ENCODE results near the gene CENPB.

Gene CENPB

DNA sequence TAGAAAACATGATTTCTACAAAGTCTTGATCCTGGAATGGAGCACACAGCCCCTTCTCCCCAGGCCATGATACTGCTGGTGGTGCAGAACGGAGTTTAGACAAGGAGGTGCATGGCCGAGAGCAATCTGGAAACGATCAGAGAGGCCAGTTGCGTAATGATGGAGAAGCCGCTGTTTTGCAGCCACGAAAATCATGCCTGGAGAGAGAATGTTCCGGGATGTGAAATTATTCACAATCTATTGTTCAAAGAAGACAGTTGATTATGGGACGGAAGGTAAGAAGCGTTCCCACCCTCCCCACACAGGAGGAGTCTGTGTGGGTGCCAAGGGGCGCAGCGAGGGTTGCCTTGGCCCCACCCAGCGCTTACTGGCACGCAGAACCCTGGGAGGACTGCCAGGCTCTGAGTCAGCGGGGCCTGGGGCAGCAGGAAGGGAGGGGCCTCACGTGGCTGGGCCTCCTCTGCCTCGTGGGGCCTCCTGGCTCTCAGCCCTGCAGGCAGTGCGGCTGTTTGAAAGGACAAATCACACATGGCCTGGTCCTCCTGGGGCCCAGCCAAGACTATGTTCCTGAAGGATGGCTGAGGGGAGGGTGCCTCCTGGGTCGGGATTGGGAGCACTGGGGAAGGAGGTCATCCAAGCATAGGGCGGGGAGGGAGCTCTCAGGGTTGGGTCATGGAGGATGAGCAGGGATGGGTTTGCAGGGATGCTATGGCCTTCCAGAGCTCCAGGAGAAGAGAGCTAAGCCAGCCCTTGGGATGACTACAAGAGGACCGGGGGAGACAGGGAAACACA lies 25.1 kb upstream of the CENPB start:
- Histone ChIP-seq H3K27me3 (replicated peaks; ENCODE audit: control insufficient read depth, insufficient read depth, low read length, poor library complexity, severe bottlenecking) (no peaks in the 10 kb centered on the region), H3K36me3 (ENCODE audit: control insufficient read depth, insufficient read depth, low read length) (no peaks in the 10 kb centered on the region), H3K4me1 (ENCODE audit: control insufficient read depth, insufficient read depth, low read length, poor library complexity, severe bottlenecking) (peaks cover 74% of the 10 kb centered on the region), H3K9me3 (ENCODE audit: control insufficient read depth, low read length) (no peaks in the 10 kb centered on the region), H3K27ac (ENCODE audit: insufficient read depth, low read length, poor library complexity, severe bottlenecking) (peak overlapping the region; percentile 95), H3K4me3 (ENCODE audit: insufficient read depth, low read depth, low read length, poor library complexity, severe bottlenecking) (peak overlapping the region; percentile 44)
- peak; percentile 85 to 93 (median 87) for DNase-seq

DNA sequence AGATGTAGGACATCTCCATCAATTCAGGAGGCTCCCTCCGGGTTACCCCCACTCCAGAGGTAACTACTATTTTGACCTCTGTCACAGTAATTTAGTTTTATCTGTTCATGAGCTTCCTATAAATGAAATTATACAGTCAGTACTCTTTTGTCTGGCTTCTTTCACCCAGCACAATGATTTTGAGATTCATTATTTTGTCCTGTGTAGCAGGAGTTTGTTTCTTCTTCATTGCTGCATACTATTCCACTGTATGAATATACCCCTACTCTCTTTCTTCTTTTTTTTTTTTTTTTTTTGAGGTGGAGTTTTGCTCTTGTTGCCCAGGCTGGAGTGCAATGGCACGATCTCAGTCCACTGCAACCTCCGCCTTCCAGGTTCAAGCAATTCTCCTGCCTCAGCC lies 22.0 kb upstream of the CENPB start:
- no peaks in the 10 kb centered on the region for H3K9me3 ChIP-seq (ENCODE audit: control insufficient read depth, low read length)
- H3K36me3 ChIP-seq (ENCODE audit: control insufficient read depth, insufficient read depth, low read length): peaks cover 27% of the 10 kb centered on the region
- H3K27ac ChIP-seq (ENCODE audit: insufficient read depth, low read length, poor library complexity, severe bottlenecking): peak overlapping the region; percentile 39
- no peak overlapping the region for H3K4me3 ChIP-seq (ENCODE audit: insufficient read depth, low read depth, low read length, poor library complexity, severe bottlenecking)
- DNase-seq: no peak
- H3K27me3 ChIP-seq (replicated peaks; ENCODE audit: control insufficient read depth, insufficient read depth, low read length, poor library complexity, severe bottlenecking): no peaks in the 10 kb centered on the region
- peaks cover 53% of the 10 kb centered on the region for H3K4me1 ChIP-seq (ENCODE audit: control insufficient read depth, insufficient read depth, low read length, poor library complexity, severe bottlenecking)

DNA sequence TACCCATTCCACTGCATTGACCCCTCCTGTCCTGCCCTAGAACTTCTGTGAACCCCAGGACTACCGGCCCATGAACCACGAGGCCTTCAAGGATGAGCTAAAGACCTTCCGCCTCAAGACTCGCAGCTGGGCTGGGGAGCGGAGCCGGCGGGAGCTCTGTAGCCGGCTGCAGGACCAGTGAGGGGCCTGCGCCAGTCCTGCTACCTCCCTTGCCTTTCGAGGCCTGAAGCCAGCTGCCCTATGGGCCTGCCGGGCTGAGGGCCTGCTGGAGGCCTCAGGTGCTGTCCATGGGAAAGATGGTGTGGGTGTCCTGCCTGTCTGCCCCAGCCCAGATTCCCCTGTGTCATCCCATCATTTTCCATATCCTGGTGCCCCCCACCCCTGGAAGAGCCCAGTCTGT lies 18.2 kb upstream of the CENPB start:
- H3K9me3 ChIP-seq (ENCODE audit: control insufficient read depth, low read length): no peaks in the 10 kb centered on the region
- H3K27me3 ChIP-seq (replicated peaks; ENCODE audit: control insufficient read depth, insufficient read depth, low read length, poor library complexity, severe bottlenecking): no peaks in the 10 kb centered on the region
- no peak for DNase-seq
- H3K4me1 ChIP-seq (ENCODE audit: control insufficient read depth, insufficient read depth, low read length, poor library complexity, severe bottlenecking): peaks cover 48% of the 10 kb centered on the region
- H3K36me3 ChIP-seq (ENCODE audit: control insufficient read depth, insufficient read depth, low read length): peaks cover 61% of the 10 kb centered on the region
- no peak overlapping the region for H3K27ac ChIP-seq (ENCODE audit: insufficient read depth, low read length, poor library complexity, severe bottlenecking)
- no peak overlapping the region for H3K4me3 ChIP-seq (ENCODE audit: insufficient read depth, low read depth, low read length, poor library complexity, severe bottlenecking)

DNA sequence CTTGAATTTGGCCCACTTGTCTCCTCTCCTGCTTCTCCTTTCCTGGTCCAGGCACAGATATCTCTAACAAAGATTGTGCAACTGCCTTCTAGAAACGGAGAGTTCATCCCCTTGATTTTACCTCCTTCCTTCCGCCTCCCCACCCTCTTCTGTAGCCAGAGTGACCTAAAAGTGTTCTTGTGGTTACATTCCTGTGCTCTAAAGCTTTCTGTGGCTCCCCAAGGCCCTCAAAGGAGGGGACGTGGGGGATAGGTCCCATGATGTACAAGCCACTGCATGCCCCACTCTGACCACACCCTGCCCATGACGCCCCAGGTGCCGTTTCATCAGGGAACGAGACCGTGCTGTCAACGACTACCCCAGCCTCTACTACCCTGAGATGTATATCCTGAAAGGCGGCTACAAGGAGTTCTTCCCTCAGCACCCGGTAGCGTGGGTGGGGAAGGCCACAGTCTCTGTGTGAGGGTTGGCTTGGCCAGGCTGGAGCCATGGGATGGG lies 17.8 kb upstream of the CENPB start:
- peak overlapping the region; percentile 40 for H3K27ac ChIP-seq (ENCODE audit: insufficient read depth, low read length, poor library complexity, severe bottlenecking)
- H3K4me3 ChIP-seq (ENCODE audit: insufficient read depth, low read depth, low read length, poor library complexity, severe bottlenecking): no peak overlapping the region
- no peak for DNase-seq
- peaks cover 61% of the 10 kb centered on the region for H3K36me3 ChIP-seq (ENCODE audit: control insufficient read depth, insufficient read depth, low read length)
- peaks cover 50% of the 10 kb centered on the region for H3K4me1 ChIP-seq (ENCODE audit: control insufficient read depth, insufficient read depth, low read length, poor library complexity, severe bottlenecking)
- no peaks in the 10 kb centered on the region for H3K9me3 ChIP-seq (ENCODE audit: control insufficient read depth, low read length)
- H3K27me3 ChIP-seq (replicated peaks; ENCODE audit: control insufficient read depth, insufficient read depth, low read length, poor library complexity, severe bottlenecking): no peaks in the 10 kb centered on the region

DNA sequence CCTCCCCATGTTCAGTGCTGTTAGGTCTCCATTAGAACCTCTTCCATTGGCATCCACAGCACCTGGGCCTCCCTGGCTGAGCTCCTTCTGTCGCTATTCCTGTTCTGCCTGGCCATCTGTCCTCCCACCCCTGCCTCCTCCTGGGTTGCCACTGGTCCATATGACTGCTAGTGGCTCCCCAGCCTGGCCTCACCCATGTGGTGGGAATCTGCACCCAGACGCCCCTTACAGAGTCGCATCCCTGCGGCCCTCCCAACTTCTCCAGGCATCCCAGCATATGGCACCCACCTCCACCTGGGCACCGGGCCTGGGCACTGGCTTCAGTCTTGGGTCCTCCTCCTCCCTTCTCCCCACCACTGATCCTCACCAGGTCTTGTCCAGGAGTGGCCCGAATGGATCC lies 17.3 kb upstream of the CENPB start:
- Histone ChIP-seq H3K27me3 (replicated peaks; ENCODE audit: control insufficient read depth, insufficient read depth, low read length, poor library complexity, severe bottlenecking) (no peaks in the 10 kb centered on the region), H3K36me3 (ENCODE audit: control insufficient read depth, insufficient read depth, low read length) (peaks cover 61% of the 10 kb centered on the region), H3K27ac (ENCODE audit: insufficient read depth, low read length, poor library complexity, severe bottlenecking) (peak overlapping the region; percentile 40), H3K4me3 (ENCODE audit: insufficient read depth, low read depth, low read length, poor library complexity, severe bottlenecking) (no peak overlapping the region), H3K9me3 (ENCODE audit: control insufficient read depth, low read length) (no peaks in the 10 kb centered on the region), H3K4me1 (ENCODE audit: control insufficient read depth, insufficient read depth, low read length, poor library complexity, severe bottlenecking) (peaks cover 54% of the 10 kb centered on the region)
- DNase-seq: no peak

DNA sequence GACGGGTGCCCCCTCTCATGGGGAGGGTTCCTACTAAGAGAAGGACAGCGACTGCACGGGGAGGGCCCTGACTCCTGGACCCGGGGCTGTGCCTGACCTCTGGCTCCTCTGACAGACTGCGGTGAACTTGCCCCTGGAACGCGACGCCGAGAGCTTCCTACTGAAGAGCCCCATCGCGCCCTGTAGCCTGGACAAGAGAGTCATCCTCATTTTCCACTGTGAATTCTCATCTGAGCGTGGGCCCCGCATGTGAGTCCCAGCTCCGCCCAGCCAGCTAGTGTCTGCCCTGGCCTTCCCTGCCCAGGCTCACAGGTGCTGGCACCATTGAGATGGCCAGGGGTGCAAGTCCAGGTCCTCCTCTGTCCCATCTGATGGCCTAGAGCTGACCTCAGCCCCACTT lies 16.7 kb upstream of the CENPB start:
- no peaks in the 10 kb centered on the region for H3K27me3 ChIP-seq (replicated peaks; ENCODE audit: control insufficient read depth, insufficient read depth, low read length, poor library complexity, severe bottlenecking)
- no peak overlapping the region for H3K4me3 ChIP-seq (ENCODE audit: insufficient read depth, low read depth, low read length, poor library complexity, severe bottlenecking)
- H3K4me1 ChIP-seq (ENCODE audit: control insufficient read depth, insufficient read depth, low read length, poor library complexity, severe bottlenecking): peaks cover 60% of the 10 kb centered on the region
- no peaks in the 10 kb centered on the region for H3K9me3 ChIP-seq (ENCODE audit: control insufficient read depth, low read length)
- H3K36me3 ChIP-seq (ENCODE audit: control insufficient read depth, insufficient read depth, low read length): peaks cover 61% of the 10 kb centered on the region
- DNase-seq: no peak
- peak overlapping the region; percentile 27 for H3K27ac ChIP-seq (ENCODE audit: insufficient read depth, low read length, poor library complexity, severe bottlenecking)

DNA sequence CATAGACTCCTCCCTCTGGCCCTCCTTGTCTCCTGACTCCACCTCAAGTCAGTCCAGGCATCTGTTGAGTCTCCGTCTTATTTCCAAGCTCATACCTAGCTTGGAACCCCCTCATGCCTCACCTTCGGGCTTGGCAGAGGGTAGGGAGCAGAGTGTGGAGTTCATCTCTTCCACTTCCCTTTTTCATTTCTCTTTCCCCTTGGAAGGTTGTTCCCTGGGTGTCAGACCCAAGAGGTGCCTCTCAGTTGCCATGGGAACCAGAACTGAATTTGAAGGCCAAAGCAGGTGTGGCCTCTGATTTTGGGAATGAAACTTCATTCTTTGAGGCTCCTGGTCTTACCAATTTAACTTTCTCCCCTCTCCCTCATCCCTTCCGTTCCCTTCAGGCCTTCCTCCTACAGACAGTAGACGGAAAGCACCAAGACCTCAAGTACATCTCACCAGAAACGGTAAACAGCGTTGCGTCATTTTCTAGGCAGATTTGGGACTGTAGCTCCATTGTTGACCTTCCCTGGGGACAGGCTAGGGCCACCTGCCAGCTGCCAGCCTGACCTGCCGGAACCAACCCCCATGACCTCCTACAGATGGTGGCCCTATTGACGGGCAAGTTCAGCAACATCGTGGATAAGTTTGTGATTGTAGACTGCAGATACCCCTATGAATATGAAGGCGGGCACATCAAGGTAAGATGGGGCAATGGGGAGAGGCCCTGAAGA lies 16.1 kb upstream of the CENPB start:
- H3K4me3 ChIP-seq (ENCODE audit: insufficient read depth, low read depth, low read length, poor library complexity, severe bottlenecking): no peak overlapping the region
- no peaks in the 10 kb centered on the region for H3K27me3 ChIP-seq (replicated peaks; ENCODE audit: control insufficient read depth, insufficient read depth, low read length, poor library complexity, severe bottlenecking)
- H3K36me3 ChIP-seq (ENCODE audit: control insufficient read depth, insufficient read depth, low read length): peaks cover 61% of the 10 kb centered on the region
- DNase-seq: no peak
- no peaks in the 10 kb centered on the region for H3K9me3 ChIP-seq (ENCODE audit: control insufficient read depth, low read length)
- H3K4me1 ChIP-seq (ENCODE audit: control insufficient read depth, insufficient read depth, low read length, poor library complexity, severe bottlenecking): peaks cover 61% of the 10 kb centered on the region
- peak overlapping the region; percentile 27 for H3K27ac ChIP-seq (ENCODE audit: insufficient read depth, low read length, poor library complexity, severe bottlenecking)

DNA sequence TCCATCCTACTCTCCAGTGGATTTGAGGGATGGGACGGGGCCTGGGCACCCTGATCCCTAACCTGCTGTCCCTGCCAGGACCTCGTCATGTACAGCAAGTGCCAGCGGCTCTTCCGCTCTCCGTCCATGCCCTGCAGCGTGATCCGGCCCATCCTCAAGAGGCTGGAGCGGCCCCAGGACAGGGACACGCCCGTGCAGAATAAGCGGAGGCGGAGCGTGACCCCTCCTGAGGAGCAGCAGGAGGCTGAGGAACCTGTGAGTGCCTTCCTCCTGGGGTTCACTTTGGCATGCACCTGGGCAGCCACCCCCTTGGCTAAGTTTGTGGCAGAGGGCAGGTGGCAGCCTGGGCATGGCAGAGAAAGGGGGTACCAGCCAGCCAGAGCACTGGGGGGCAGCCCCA lies 15.3 kb upstream of the CENPB start:
- Histone ChIP-seq H3K27me3 (replicated peaks; ENCODE audit: control insufficient read depth, insufficient read depth, low read length, poor library complexity, severe bottlenecking) (no peaks in the 10 kb centered on the region), H3K4me3 (ENCODE audit: insufficient read depth, low read depth, low read length, poor library complexity, severe bottlenecking) (no peak overlapping the region), H3K27ac (ENCODE audit: insufficient read depth, low read length, poor library complexity, severe bottlenecking) (peak overlapping the region; percentile 65), H3K4me1 (ENCODE audit: control insufficient read depth, insufficient read depth, low read length, poor library complexity, severe bottlenecking) (peaks cover 57% of the 10 kb centered on the region), H3K36me3 (ENCODE audit: control insufficient read depth, insufficient read depth, low read length) (peaks cover 61% of the 10 kb centered on the region), H3K9me3 (ENCODE audit: control insufficient read depth, low read length) (no peaks in the 10 kb centered on the region)
- no peak for DNase-seq

DNA sequence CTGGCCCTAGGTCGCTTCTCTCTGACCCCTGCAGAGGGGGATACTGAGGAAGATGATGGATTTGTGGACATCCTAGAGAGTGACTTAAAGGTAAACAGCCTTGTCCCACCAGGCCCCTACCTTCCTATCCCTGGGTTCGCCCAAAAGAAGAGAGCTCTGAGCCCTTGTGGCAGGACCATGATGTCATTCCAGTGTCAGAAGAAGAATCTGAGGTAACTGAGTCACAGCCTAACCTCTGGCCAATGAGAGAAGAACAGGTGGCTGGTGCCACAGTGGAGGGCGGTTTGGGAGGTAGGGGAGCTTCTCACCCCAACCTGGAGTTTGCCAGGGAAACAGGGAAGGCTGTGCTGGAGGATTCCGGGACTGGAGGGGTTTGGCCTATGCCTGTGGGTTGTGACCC lies 14.8 kb upstream of the CENPB start:
- no peaks in the 10 kb centered on the region for H3K27me3 ChIP-seq (replicated peaks; ENCODE audit: control insufficient read depth, insufficient read depth, low read length, poor library complexity, severe bottlenecking)
- peaks cover 61% of the 10 kb centered on the region for H3K36me3 ChIP-seq (ENCODE audit: control insufficient read depth, insufficient read depth, low read length)
- no peaks in the 10 kb centered on the region for H3K9me3 ChIP-seq (ENCODE audit: control insufficient read depth, low read length)
- peak overlapping the region; percentile 65 for H3K27ac ChIP-seq (ENCODE audit: insufficient read depth, low read length, poor library complexity, severe bottlenecking)
- DNase-seq: no peak
- H3K4me3 ChIP-seq (ENCODE audit: insufficient read depth, low read depth, low read length, poor library complexity, severe bottlenecking): no peak overlapping the region
- H3K4me1 ChIP-seq (ENCODE audit: control insufficient read depth, insufficient read depth, low read length, poor library complexity, severe bottlenecking): peaks cover 55% of the 10 kb centered on the region

DNA sequence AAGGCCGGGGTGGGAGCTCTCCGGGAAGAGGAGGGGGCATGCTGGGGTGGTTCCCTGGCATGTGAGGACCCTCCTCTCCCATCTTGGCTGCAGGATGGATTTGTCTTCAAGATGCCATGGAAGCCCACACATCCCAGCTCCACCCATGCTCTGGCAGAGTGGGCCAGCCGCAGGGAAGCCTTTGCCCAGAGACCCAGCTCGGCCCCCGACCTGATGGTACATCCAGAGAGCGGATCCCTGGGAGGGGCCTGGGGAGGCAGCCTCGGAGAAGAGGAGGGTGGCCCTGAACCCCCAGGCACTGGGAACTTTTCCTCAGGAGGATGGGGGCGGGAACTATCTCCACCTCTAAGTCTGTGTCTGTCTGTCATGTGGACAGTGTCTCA lies 14.3 kb upstream of the CENPB start:
- Histone ChIP-seq H3K27me3 (replicated peaks; ENCODE audit: control insufficient read depth, insufficient read depth, low read length, poor library complexity, severe bottlenecking) (no peaks in the 10 kb centered on the region), H3K36me3 (ENCODE audit: control insufficient read depth, insufficient read depth, low read length) (peaks cover 57% of the 10 kb centered on the region), H3K27ac (ENCODE audit: insufficient read depth, low read length, poor library complexity, severe bottlenecking) (peak overlapping the region; percentile 65), H3K4me1 (ENCODE audit: control insufficient read depth, insufficient read depth, low read length, poor library complexity, severe bottlenecking) (peaks cover 55% of the 10 kb centered on the region), H3K9me3 (ENCODE audit: control insufficient read depth, low read length) (no peaks in the 10 kb centered on the region), H3K4me3 (ENCODE audit: insufficient read depth, low read depth, low read length, poor library complexity, severe bottlenecking) (no peak overlapping the region)
- no peak for DNase-seq
